Ascending aorta (tissue), 2 donors: Measurements from ENCODE around the gene NLRC5. TPM values are rescaled to one million over a fixed set of nuclear protein-coding genes. Genes with fewer than 3 reads are reported as not detected.

ENCODE experiments used
- DNase-seq, 2 donors: peaks; one replicate each; pipeline ENCODE4 v3.0.0-alpha.2; 2019; ENCODE audit warnings: low spot score in 2 of 2
- H3K27ac ChIP-seq, 2 donors: fragments of 200-600 bp; sonication (generic); one replicate each; pipeline ENCODE4 v1.5.1; 2016 to 2017; ENCODE audit warnings: mild to moderate bottlenecking in 1 of 2
- H3K27me3 ChIP-seq: fragments of 200-600 bp; sonication (generic); one replicate; pipeline ENCODE4 v1.5.1; 2017
- H3K36me3 ChIP-seq, 2 donors: fragments of 200-600 bp; sonication (generic); one replicate each; pipeline ENCODE4 v1.5.1; 2016
- H3K4me1 ChIP-seq, 2 donors: fragments of 200-600 bp; sonication (generic); one replicate each; pipeline ENCODE4 v1.5.1; 2016 to 2017; ENCODE audit warnings: mild to moderate bottlenecking in 1 of 2
- H3K4me3 ChIP-seq, 2 donors: fragments of 200-600 bp; sonication (generic); one replicate each; pipeline ENCODE4 v1.5.1; 2016 to 2017; ENCODE audit warnings: mild to moderate bottlenecking in 1 of 2
- H3K9me3 ChIP-seq, 2 donors: fragments of 200-600 bp; sonication (generic); one replicate each; pipeline ENCODE4 v1.5.1; 2016
- intact Hi-C: fragments of 100-400 bp; cut with DNase I; formaldehyde crosslinking; loops from one replicate; pipeline ENCODE4 v1.15.1; 2023
- total RNA-seq: library from RNA; depleted of rRNA; stranded (reverse); fragments of >200 nt; gene quantifications from one replicate; pipeline ENCODE4 v1.1.0, GENCODE V29; 2016
- TF ChIP-seq, protein P1 (sequence below), 3 experiments: fragments of 200-600 bp in 2 of 3; fragments of 450-650 bp in 1 of 3; sonication (generic) in 2 of 3; IDR thresholded peaks; one replicate each; pipeline ENCODE4 v1.5.1; 2016 to 2019; ENCODE audit warnings: antibody characterized with exemption in 3 of 3, mild to moderate bottlenecking in 1 of 3, moderate library complexity in 1 of 3

NLRC5 gene
- total RNA-seq, 1 donor from 2014 or later: 46.7 TPM

GRCh38 chr16:57020651-57021050, 31.3 kb downstream of the NLRC5 start:
- H3K36me3 ChIP-seq: peaks cover 28 to 43% of the 10 kb centered on the region in 2 donors
- no peak for DNase-seq

GRCh38 chr16:57021757-57022156, 32.4 kb downstream of the NLRC5 start:
- TF ChIP-seq, protein P1, sequence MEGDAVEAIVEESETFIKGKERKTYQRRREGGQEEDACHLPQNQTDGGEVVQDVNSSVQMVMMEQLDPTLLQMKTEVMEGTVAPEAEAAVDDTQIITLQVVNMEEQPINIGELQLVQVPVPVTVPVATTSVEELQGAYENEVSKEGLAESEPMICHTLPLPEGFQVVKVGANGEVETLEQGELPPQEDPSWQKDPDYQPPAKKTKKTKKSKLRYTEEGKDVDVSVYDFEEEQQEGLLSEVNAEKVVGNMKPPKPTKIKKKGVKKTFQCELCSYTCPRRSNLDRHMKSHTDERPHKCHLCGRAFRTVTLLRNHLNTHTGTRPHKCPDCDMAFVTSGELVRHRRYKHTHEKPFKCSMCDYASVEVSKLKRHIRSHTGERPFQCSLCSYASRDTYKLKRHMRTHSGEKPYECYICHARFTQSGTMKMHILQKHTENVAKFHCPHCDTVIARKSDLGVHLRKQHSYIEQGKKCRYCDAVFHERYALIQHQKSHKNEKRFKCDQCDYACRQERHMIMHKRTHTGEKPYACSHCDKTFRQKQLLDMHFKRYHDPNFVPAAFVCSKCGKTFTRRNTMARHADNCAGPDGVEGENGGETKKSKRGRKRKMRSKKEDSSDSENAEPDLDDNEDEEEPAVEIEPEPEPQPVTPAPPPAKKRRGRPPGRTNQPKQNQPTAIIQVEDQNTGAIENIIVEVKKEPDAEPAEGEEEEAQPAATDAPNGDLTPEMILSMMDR (IDR thresholded peaks at IDR 0.05): no peak
- H3K4me3 ChIP-seq: no peak overlapping the region
- no peak for DNase-seq
- H3K4me1 ChIP-seq: no peaks in the 10 kb centered on the region
- peaks cover 28 to 43% of the 10 kb centered on the region in 2 donors for H3K36me3 ChIP-seq
- no peaks in the 10 kb centered on the region for H3K9me3 ChIP-seq
- no peak overlapping the region for H3K27ac ChIP-seq
- intact Hi-C loops: no loop called here
- H3K27me3 ChIP-seq: no peaks in the 10 kb centered on the region

More at GRCh38 chr16:57020651-57021050, 31.3 kb downstream of the NLRC5 start:
- H3K9me3 ChIP-seq: no peaks in the 10 kb centered on the region
- H3K27ac ChIP-seq: no peak overlapping the region
- TF ChIP-seq, protein P1 (IDR thresholded peaks at IDR 0.05): no peak
- H3K4me1 ChIP-seq: no peaks in the 10 kb centered on the region
- no peak overlapping the region for H3K4me3 ChIP-seq
- intact Hi-C loops: no loop called here
- no peaks in the 10 kb centered on the region for H3K27me3 ChIP-seq

DNA sequence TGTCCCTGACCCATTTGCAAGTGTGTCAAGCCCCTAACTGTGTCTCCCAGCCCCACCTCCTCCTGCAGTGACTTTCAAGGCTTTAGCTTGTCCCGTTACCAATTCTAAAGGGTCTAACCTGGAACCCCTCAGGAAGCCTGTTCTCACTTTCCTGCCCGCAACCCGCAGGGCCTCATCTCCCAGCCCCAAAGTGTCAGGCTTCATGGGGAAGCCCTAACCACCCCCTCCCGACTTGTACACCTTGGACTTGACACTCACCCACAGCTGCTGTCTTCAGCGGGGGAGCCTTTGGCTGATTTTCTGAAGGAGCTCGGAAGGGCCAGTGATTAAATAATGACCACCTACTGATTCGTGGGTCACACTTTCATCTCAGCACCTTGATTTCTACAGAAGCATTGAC, 33.1 kb downstream of the NLRC5 start:
- no peaks in the 10 kb centered on the region for H3K9me3 ChIP-seq
- no peaks in the 10 kb centered on the region for H3K4me1 ChIP-seq
- intact Hi-C loops: no loop called here
- peaks cover 28 to 43% of the 10 kb centered on the region in 2 donors for H3K36me3 ChIP-seq
- no peak overlapping the region for H3K27ac ChIP-seq
- H3K27me3 ChIP-seq: no peaks in the 10 kb centered on the region
- TF ChIP-seq, protein P1 (IDR thresholded peaks at IDR 0.05): no peak
- H3K4me3 ChIP-seq: no peak overlapping the region
- DNase-seq: no peak

GRCh38 chr16:57023541-57024249, 34.3 kb downstream of the NLRC5 start:
- Histone ChIP-seq H3K9me3 (no peaks in the 10 kb centered on the region), H3K36me3 (peaks cover 24 to 37% of the 10 kb centered on the region in 2 donors), H3K27me3 (no peaks in the 10 kb centered on the region), H3K4me3 (no peak overlapping the region), H3K27ac (no peak overlapping the region), H3K4me1 (no peaks in the 10 kb centered on the region)
- TF ChIP-seq, protein P1 (IDR thresholded peaks at IDR 0.05): no peak
- intact Hi-C loops: no loop called here
- DNase-seq: no peak

GRCh38 chr16:57024894-57025680, 35.7 kb downstream of the NLRC5 start:
- TF ChIP-seq, protein P1 (IDR thresholded peaks at IDR 0.05): no peak
- Histone ChIP-seq H3K27ac (no peak overlapping the region), H3K9me3 (no peaks in the 10 kb centered on the region), H3K27me3 (no peaks in the 10 kb centered on the region), H3K4me3 (no peak overlapping the region), H3K4me1 (no peaks in the 10 kb centered on the region), H3K36me3 (peaks cover 16 to 27% of the 10 kb centered on the region in 2 donors)
- no peak for DNase-seq
- intact Hi-C loops: no loop called here
